HCT116 (cell line): ENCODE measurements around the gene COL5A3. TPM values are rescaled to one million over a fixed set of nuclear protein-coding genes. Genes with fewer than 3 reads are reported as not detected.

Source experiments
- ATAC-seq: fragments of 200-7000 bp; cut with Tn5 transposase; 2 replicates; pipeline ENCODE4 v1.9.1; 2020; ENCODE audit warnings: mild to moderate bottlenecking, moderate library complexity
- BruUV-seq: library from RNA; stranded (reverse); fragments of 400-500 nt; replicated peaks from 2 replicates; lab custom pipeline; 2021; lab: Mats Ljungman, UMichigan
- CTCF ChIA-PET: fragments of 300-600 bp; sonication (Branson Sonifier 250); formaldehyde crosslinking; loops from one replicate; lab custom pipeline; 2021; ENCODE audit warnings: antibody characterized with exemption; lab: Charles Lee
- POLR2A ChIA-PET: fragments of 300-600, 350-600 bp; sonication (Branson Sonifier 250); formaldehyde crosslinking; loops from one replicate; lab custom pipeline; 2021; ENCODE audit warnings: antibody characterized with exemption; lab: Charles Lee
- RAD21 ChIA-PET, 2 experiments: fragments of 300-600 bp; sonication (Branson Sonifier 250); formaldehyde crosslinking; loops; one replicate each; lab custom pipeline; 2023; ENCODE audit warnings: low total read pairs in 2 of 2; ENCODE audit not compliant: uncharacterized antibody in 2 of 2, unreplicated experiment in 2 of 2, low non-redundant PET in 1 of 2; lab: Charles Lee
- DNase-seq: peaks from one replicate; pipeline ENCODE4 v3.0.0-alpha.2; 2010; ENCODE audit warnings: low read depth, low spot score
- H2AFZ ChIP-seq: fragments of 200-600 bp; shearing (Covaris generic), sonication (generic); 2 replicates; pipeline ENCODE4 v1.6.1; 2017; ENCODE audit warnings: low read depth, mixed run types, mixed read lengths, antibody characterized with exemption, low read length; ENCODE audit not compliant: poor library complexity, severe bottlenecking
- H3K27ac ChIP-seq: 2 replicates; pipeline ENCODE4 v1.5.1; 2012; ENCODE audit warnings: low read depth, low read length
- H3K27me3 ChIP-seq: fragments of 200-600 bp; sonication (generic); 2 replicates; pipeline ENCODE4 v1.6.1; 2016; ENCODE audit warnings: mixed run types, low read length, mixed read lengths; ENCODE audit not compliant: insufficient read depth
- H3K36me3 ChIP-seq, 2 experiments: fragments of 200-500 bp in 1 of 2; fragments of 200-600 bp in 1 of 2; sonication (Bioruptor generic) in 1 of 2; sonication (generic) in 1 of 2; 2 replicates each; pipeline versions ENCODE4 v1.5.1 to v1.6.1; 2014 to 2016; ENCODE audit warnings: low read length in 2 of 2, inconsistent platforms in 1 of 2, mixed read lengths in 1 of 2, mixed run types in 1 of 2; ENCODE audit not compliant: insufficient read depth in 2 of 2, control insufficient read depth in 1 of 2
- H3K4me1 ChIP-seq, 2 experiments: fragments of 200-600 bp in 1 of 2; sonication (generic) in 1 of 2; 2 replicates each; pipeline versions ENCODE4 v1.5.1 to v1.6.1; 2012 to 2017; ENCODE audit warnings: low read length in 2 of 2, inconsistent platforms in 1 of 2, mild to moderate bottlenecking in 1 of 2, mixed read lengths in 1 of 2, mixed run types in 1 of 2, moderate library complexity in 1 of 2; ENCODE audit not compliant: insufficient read depth in 2 of 2, control insufficient read depth in 1 of 2
- H3K4me2 ChIP-seq: fragments of 200-600 bp; sonication (generic); 2 replicates; pipeline ENCODE4 v1.6.1; 2017; ENCODE audit warnings: mixed run types, low read length, mixed read lengths
- H3K4me3 ChIP-seq, 2 experiments: fragments of 200-600 bp in 1 of 2; sonication (generic) in 1 of 2; replicated peaks in 1 of 2; 2 replicates each; pipeline ENCODE4 v1.5.1; 2011 to 2016; ENCODE audit warnings: low read length in 2 of 2, control low read depth in 1 of 2, low read depth in 1 of 2, mild to moderate bottlenecking in 1 of 2, mixed read lengths in 1 of 2, mixed run types in 1 of 2
- H3K79me2 ChIP-seq: fragments of 200-600 bp; sonication (generic); 2 replicates; pipeline ENCODE4 v1.6.1; 2017; ENCODE audit warnings: mild to moderate bottlenecking, mixed run types, low read length, moderate library complexity, mixed read lengths; ENCODE audit not compliant: insufficient read depth
- H3K9ac ChIP-seq: fragments of 200-600 bp; sonication (generic); 2 replicates; pipeline ENCODE4 v1.6.1; 2016; ENCODE audit warnings: low read length, mixed read lengths
- H3K9me2 ChIP-seq: fragments of 200-600 bp; sonication (generic), shearing (Covaris generic); 2 replicates; pipeline ENCODE4 v1.6.1; 2017; ENCODE audit warnings: mixed run types, mild to moderate bottlenecking, moderate library complexity; ENCODE audit not compliant: insufficient read depth
- H3K9me3 ChIP-seq, 2 experiments: fragments of 200-500 bp in 1 of 2; fragments of 200-600 bp in 1 of 2; sonication (Bioruptor generic) in 1 of 2; sonication (generic) in 1 of 2; 2 replicates each; pipeline ENCODE4 v1.6.1; 2014 to 2017; ENCODE audit warnings: low read length in 2 of 2, mixed read lengths in 2 of 2, inconsistent platforms in 1 of 2, low read depth in 1 of 2, mild to moderate bottlenecking in 1 of 2, mixed run types in 1 of 2, moderate library complexity in 1 of 2; ENCODE audit not compliant: control insufficient read depth in 1 of 2, insufficient read depth in 1 of 2
- H4K20me1 ChIP-seq: fragments of 200-600 bp; sonication (generic), shearing (Covaris generic); 2 replicates; pipeline ENCODE4 v1.6.1; 2017; ENCODE audit warnings: mixed run types, mild to moderate bottlenecking, moderate library complexity; ENCODE audit not compliant: insufficient read depth
- ATF3 ChIP-seq: IDR thresholded peaks from 2 replicates; pipeline ENCODE4 v1.6.1; 2012
- CBX3 ChIP-seq: IDR thresholded peaks from 2 replicates; pipeline ENCODE4 v1.6.1; 2012; ENCODE audit warnings: low read depth
- CEBPB ChIP-seq: IDR thresholded peaks from 2 replicates; pipeline ENCODE4 v1.6.1; 2012; ENCODE audit warnings: low read depth
- CTCF ChIP-seq, 3 experiments: fragments of 200-600 bp in 1 of 3; sonication (generic) in 1 of 3; IDR thresholded peaks in 2 of 3; conservative IDR thresholded peaks in 1 of 3; 2 replicates each; pipeline ENCODE4 v1.5.1; 2012 to 2017; ENCODE audit warnings: low read depth in 2 of 3, low read length in 2 of 3, antibody characterized with exemption in 1 of 3, borderline replicate concordance in 1 of 3, control low read depth in 1 of 3, mild to moderate bottlenecking in 1 of 3, mixed read lengths in 1 of 3, mixed run types in 1 of 3, moderate library complexity in 1 of 3; ENCODE audit not compliant: insufficient read depth in 1 of 3
- EGR1 ChIP-seq: IDR thresholded peaks from 2 replicates; pipeline ENCODE4 v1.6.1; 2012; ENCODE audit warnings: low read depth
- ELF1 ChIP-seq: IDR thresholded peaks from 2 replicates; pipeline ENCODE4 v1.6.1; 2012; ENCODE audit warnings: low read depth, borderline replicate concordance
- EZH2 ChIP-seq: fragments of 200-600 bp; sonication (generic); IDR thresholded peaks from 2 replicates; pipeline ENCODE4 v1.6.1; 2017; ENCODE audit warnings: antibody characterized with exemption, mixed run types
- FOSL1 ChIP-seq: IDR thresholded peaks from 2 replicates; pipeline ENCODE4 v1.6.1; 2012; ENCODE audit warnings: low read depth
- JUND ChIP-seq: IDR thresholded peaks from 2 replicates; pipeline ENCODE4 v1.6.1; 2012
- MAX ChIP-seq: IDR thresholded peaks from 2 replicates; pipeline ENCODE4 v1.6.1; 2012
- POLR2AphosphoS5 ChIP-seq: IDR thresholded peaks from 2 replicates; pipeline ENCODE4 v1.6.1; 2011; ENCODE audit warnings: mild to moderate bottlenecking, low read depth, low read length, moderate library complexity
- RAD21 ChIP-seq: IDR thresholded peaks from 2 replicates; pipeline ENCODE4 v1.6.1; 2012; ENCODE audit warnings: low read depth, mild to moderate bottlenecking
- REST ChIP-seq: IDR thresholded peaks from 2 replicates; pipeline ENCODE4 v1.6.1; 2012; ENCODE audit warnings: low read depth
- SRF ChIP-seq: IDR thresholded peaks from 2 replicates; pipeline ENCODE4 v1.6.1; 2012; ENCODE audit warnings: low read depth
- TCF7L2 ChIP-seq: IDR thresholded peaks from 2 replicates; pipeline ENCODE4 v1.7.0; 2011; ENCODE audit warnings: borderline replicate concordance, inconsistent platforms; ENCODE audit not compliant: insufficient read depth, insufficient read length; ENCODE audit errors: extremely low read depth
- YY1 ChIP-seq: IDR thresholded peaks from 2 replicates; pipeline ENCODE4 v1.6.1; 2011; ENCODE audit warnings: low read length, low read depth, moderate library complexity, mild to moderate bottlenecking; ENCODE audit not compliant: insufficient replicate concordance; ENCODE audit errors: extremely low read depth
- ZBTB33 ChIP-seq: IDR thresholded peaks from 2 replicates; pipeline ENCODE4 v1.6.1; 2011; ENCODE audit warnings: mild to moderate bottlenecking, low read length, moderate library complexity; ENCODE audit not compliant: insufficient replicate concordance; ENCODE audit errors: extremely low read depth
- ZFX ChIP-seq: fragments of 450-650 bp; IDR thresholded peaks from 2 replicates; pipeline ENCODE4 v1.6.1; 2017
- ZNF274 ChIP-seq: fragments of 200-500 bp; sonication (Bioruptor generic); IDR thresholded peaks from 2 replicates; pipeline ENCODE4 v1.6.1; 2014; ENCODE audit warnings: mild to moderate bottlenecking, low read depth, low read length, inconsistent platforms
- intact Hi-C: fragments of 100-400 bp; cut with micrococcal nuclease; formaldehyde crosslinking; loops from 2 replicates; pipeline ENCODE4 v1.10.0; 2022
- total RNA-seq: library from RNA; stranded (reverse); gene quantifications from one replicate; pipeline ENCODE4 v1.2.1, GENCODE V29; 2021; ENCODE audit not compliant: unreplicated experiment

The COL5A3 gene
- total RNA-seq, 1 experiment from 2014 or later, result 0.15 TPM

GRCh38 chr19:9956956-9957355, 53.3 kb downstream of the COL5A3 start:
- Histone ChIP-seq H3K9me3 (no peaks in the 10 kb centered on the region), H3K4me1 (no peaks in the 10 kb centered on the region), H4K20me1 (no peaks in the 10 kb centered on the region), H3K36me3 (no peaks in the 10 kb centered on the region), H2AFZ (no peak overlapping the region), H3K79me2 (no peaks in the 10 kb centered on the region), H3K27me3 (no peaks in the 10 kb centered on the region), H3K9me2 (no peaks in the 10 kb centered on the region), H3K4me2 (no peak overlapping the region), H3K9ac (no peak overlapping the region), H3K27ac (no peak overlapping the region), H3K4me3 (no peak overlapping the region)
- BruUV-seq, result no TSS peak
- intact Hi-C loops, result no loop called here
- ChIA-PET POLR2A (interaction anchor here (0.6 kb wide), 1 partner anchor 9 kb away, joined by 3 read pairs; no protein-coding TSS in a partner anchor), RAD21 (no interaction called here), CTCF (no interaction called here)
- ATAC-seq (no peak), DNase-seq (no peak)
- no peak for TF ChIP-seq FOSL1
- TF ChIP-seq ATF3, result no peak
- no peak for TF ChIP-seq ZNF274
- no peak for TF ChIP-seq ZFX
- TF ChIP-seq TCF7L2, result no peak
- no peak for TF ChIP-seq CBX3
- TF ChIP-seq ZBTB33, result no peak
- no peak for TF ChIP-seq JUND
- no peak for TF ChIP-seq RAD21
- TF ChIP-seq MAX, result no peak
- no peak for TF ChIP-seq CTCF (IDR thresholded peaks at IDR 0.05 in 2 of 3, conservative IDR thresholded peaks at IDR 0.05 in 1 of 3; ENCODE audit: borderline replicate concordance in 1 of 3, insufficient read depth in 1 of 3, low read depth in 2 of 3, low read length in 2 of 3)
- no peak for TF ChIP-seq EZH2
- TF ChIP-seq REST, result no peak
- no peak for TF ChIP-seq POLR2AphosphoS5
- TF ChIP-seq CEBPB, result no peak
- TF ChIP-seq EGR1, result no peak
- no peak for TF ChIP-seq ELF1
- TF ChIP-seq SRF, result no peak
- no peak for TF ChIP-seq YY1
